HepG2 (cell line): Measurements from ENCODE around the gene RRAD. TPM values are rescaled to one million over a fixed set of nuclear protein-coding genes. Genes with fewer than 3 reads are reported as not detected.

ENCODE experiments used
- ADNP ChIP-seq: sonication (generic); formaldehyde crosslinking; IDR thresholded peaks from 2 replicates; pipeline ENCODE4 v1.4.0; 2020; ENCODE audit warnings: missing genetic modification reagents
- FOXP4 ChIP-seq: sonication (generic); formaldehyde crosslinking; IDR thresholded peaks from 2 replicates; pipeline ENCODE4 v1.4.0; 2020; ENCODE audit warnings: missing genetic modification reagents
- HDAC2 ChIP-seq: sonication (generic); formaldehyde crosslinking; IDR thresholded peaks from 2 replicates; pipeline ENCODE4 v1.4.0; 2020; ENCODE audit warnings: missing genetic modification reagents
- HMGA1 ChIP-seq: sonication (generic); formaldehyde crosslinking; conservative IDR thresholded peaks from 2 replicates; pipeline ENCODE4 v1.4.0; 2020; ENCODE audit warnings: missing genetic modification reagents
- MAX ChIP-seq: IDR thresholded peaks from 2 replicates; pipeline ENCODE4 v1.6.1; 2012; ENCODE audit warnings: inconsistent platforms
- MYC ChIP-seq: sonication (generic); formaldehyde crosslinking; IDR thresholded peaks from 2 replicates; pipeline ENCODE4 v1.9.0; 2021; ENCODE audit warnings: missing genetic modification reagents, borderline replicate concordance
- NFKB2 ChIP-seq: sonication (generic); formaldehyde crosslinking; IDR thresholded peaks from 2 replicates; pipeline ENCODE4 v1.4.0; 2020; ENCODE audit warnings: missing genetic modification reagents, borderline replicate concordance
- PAF1 ChIP-seq: IDR thresholded peaks from 2 replicates; pipeline ENCODE4 v1.6.1; 2016; ENCODE audit warnings: missing genetic modification reagents, missing compliant biosample characterization
- SAP130 ChIP-seq: IDR thresholded peaks from 2 replicates; pipeline ENCODE4 v1.6.1; 2016; ENCODE audit warnings: low read depth
- SP1 ChIP-seq, 2 experiments: fragments of 450-650 bp in 1 of 2; sonication (generic) in 1 of 2; formaldehyde crosslinking in 1 of 2; IDR thresholded peaks; 2 replicates each; pipeline versions ENCODE4 v1.4.0 to v1.6.1; 2016 to 2020; ENCODE audit warnings: missing genetic modification reagents in 1 of 2
- SP5 ChIP-seq: IDR thresholded peaks from 2 replicates; pipeline ENCODE4 v1.6.1; 2016; ENCODE audit warnings: low read depth, borderline replicate concordance
- STAG1 ChIP-seq: sonication (generic); formaldehyde crosslinking; IDR thresholded peaks from 2 replicates; pipeline ENCODE4 v1.4.0; 2020; ENCODE audit warnings: missing genetic modification reagents
- THAP8 ChIP-seq: sonication (generic); formaldehyde crosslinking; IDR thresholded peaks from 2 replicates; pipeline ENCODE4 v1.5.1; 2020; ENCODE audit warnings: missing genetic modification reagents, mild to moderate bottlenecking, borderline replicate concordance
- ZNF274 ChIP-seq: sonication (generic); formaldehyde crosslinking; IDR thresholded peaks from 2 replicates; pipeline ENCODE4 v1.5.1; 2020; ENCODE audit warnings: mild to moderate bottlenecking, missing genetic modification reagents
- ZNF317 ChIP-seq: sonication (generic); formaldehyde crosslinking; IDR thresholded peaks from 2 replicates; pipeline ENCODE4 v1.5.0; 2020; ENCODE audit warnings: mild to moderate bottlenecking, missing genetic modification reagents
- ZNF407 ChIP-seq: sonication (generic); formaldehyde crosslinking; IDR thresholded peaks from one replicate; pipeline ENCODE4 v1.5.1; 2020; ENCODE audit warnings: mild to moderate bottlenecking, missing genetic modification reagents; ENCODE audit errors: not compliant biosample characterization
- ZNF619 ChIP-seq: sonication (generic); formaldehyde crosslinking; IDR thresholded peaks from 2 replicates; pipeline ENCODE4 v1.4.0; 2020; ENCODE audit warnings: mild to moderate bottlenecking, missing genetic modification reagents
- ZNF678 ChIP-seq: sonication (generic); formaldehyde crosslinking; IDR thresholded peaks from 2 replicates; pipeline ENCODE4 v1.4.0; 2020; ENCODE audit warnings: mild to moderate bottlenecking, missing genetic modification reagents
- ZNF83 ChIP-seq: sonication (generic); formaldehyde crosslinking; IDR thresholded peaks from 2 replicates; pipeline ENCODE4 v1.4.0; 2020; ENCODE audit warnings: missing genetic modification reagents, mild to moderate bottlenecking, borderline replicate concordance
- polyA plus RNA-seq, 8 experiments: library from polyadenylated mRNA; depleted of rRNA in 3 of 8; stranded (reverse) in 7 of 8; unstranded in 1 of 8; fragments of >200 nt; fragmentation: Illumina TruSeq in 4 of 8; extraction: Trizol in 4 of 8; gene quantifications; 2 replicates each; pipeline versions ENCODE4 v1.2.1 to v1.2.3, GENCODE V29; 2011 to 2016; ENCODE audit warnings: low read depth in 4 of 8, missing spikeins in 1 of 8, mixed read lengths in 1 of 8; ENCODE audit not compliant: insufficient read depth in 1 of 8
- total RNA-seq, 5 experiments: library from RNA; depleted of rRNA; stranded (reverse); fragments of >200 nt; fragmentation: Illumina TruSeq; extraction: Trizol; gene quantifications; 2 replicates each; pipeline ENCODE4 v1.2.3, GENCODE V29; 2016; ENCODE audit warnings: low read depth in 1 of 5

RRAD gene
- total and polyA plus RNA-seq, 2 of the 13 experiments (the other 11 are each of a cell fraction or from before 2014, with no cell fraction given): 0.80 to 1.1 TPM

GRCh38 chr16:66917741-66918140 is 7.6 kb downstream of the RRAD start (continued):
- TF ChIP-seq SP5: peak; percentile 37; the same call in 1 of the 2 replicates
- peak; percentile 25; the same call in 1 of the 2 replicates for TF ChIP-seq SAP130
- peak; percentile 33; the same call in 1 of the 2 replicates for TF ChIP-seq MYC (CRISPR knock-in tag)
- peak; percentile 28 for TF ChIP-seq ZNF407
- no peak for TF ChIP-seq PAF1 (CRISPR knock-in tag)
- TF ChIP-seq ZNF317 (CRISPR knock-in tag): no peak
- no peak for TF ChIP-seq ADNP (CRISPR knock-in tag)
- TF ChIP-seq THAP8: no peak
- no peak for TF ChIP-seq ZNF274
- TF ChIP-seq HDAC2 (CRISPR knock-in tag): 0 out of 2 replicates have a peak, but pooled peaks have one; percentile 20
- no peak for TF ChIP-seq HMGA1 (CRISPR knock-in tag)
- no peak for TF ChIP-seq ZNF83 (CRISPR knock-in tag)
- TF ChIP-seq MAX: no peak
- no peak for TF ChIP-seq STAG1
- peak; percentile 48; the same call in 1 of the 2 replicates for TF ChIP-seq NFKB2 (CRISPR knock-in tag)
- TF ChIP-seq ZNF678: no peak
- TF ChIP-seq ZNF619 (CRISPR knock-in tag): 0 out of 2 replicates have a peak, but pooled peaks have one; percentile 13
- TF ChIP-seq FOXP4 (CRISPR knock-in tag): no peak
- no peak for TF ChIP-seq SP1 (IDR thresholded peaks at IDR 0.05)
- no peak for TF ChIP-seq SP1 (CRISPR knock-in tag; IDR thresholded peaks at IDR 0.05)
